Stomach (tissue), 9 donors: ENCODE results near the gene UBE2L5. TPM values are rescaled to one million over a fixed set of nuclear protein-coding genes. Genes with fewer than 3 reads are reported as not detected.
A peak's percentile ranks its signal among the peaks of the same experiment; 100 is the strongest.

Experiments
- DNase-seq, 2 donors: peaks; one replicate each; pipeline versions ENCODE4 v3.0.0 to v3.0.0-alpha.2; 2013 to 2019
- H3K27ac ChIP-seq, 5 donors: fragments of 200-600 bp in 4 of 5; sonication (generic) in 4 of 5; one replicate each; pipeline ENCODE4 v1.5.1; 2013 to 2019; ENCODE audit warnings: mild to moderate bottlenecking in 1 of 5, moderate library complexity in 1 of 5
- H3K27me3 ChIP-seq, 3 donors: fragments of 200-600 bp; sonication (generic); one replicate each; pipeline ENCODE4 v1.5.1; 2017 to 2019; ENCODE audit warnings: mixed run types in 1 of 3
- H3K36me3 ChIP-seq, 4 donors: fragments of 200-600 bp; sonication (generic); 1 replicate in 3 of 4; 2 replicates in 1 of 4; pipeline ENCODE4 v1.5.1; 2016 to 2019
- H3K4me1 ChIP-seq, 4 donors: fragments of 200-600 bp; sonication (generic); one replicate each; pipeline ENCODE4 v1.5.1; 2016 to 2019
- H3K4me3 ChIP-seq, 4 donors: fragments of 200-600 bp; sonication (generic) in 3 of 4; one replicate each; pipeline ENCODE4 v1.5.1; 2016 to 2019; ENCODE audit warnings: mild to moderate bottlenecking in 1 of 4
- H3K9me3 ChIP-seq, 4 donors: fragments of 200-600 bp; sonication (generic); one replicate each; pipeline ENCODE4 v1.5.1; 2016 to 2019
- EP300 ChIP-seq: sonication (generic); formaldehyde crosslinking; IDR thresholded peaks from one replicate; pipeline ENCODE4 v1.6.1; 2017; ENCODE audit warnings: antibody characterized with exemption
- POLR2A ChIP-seq, 4 donors: fragments of 450-650 bp; IDR thresholded peaks; one replicate each; pipeline ENCODE4 v1.6.1; 2016; ENCODE audit warnings: antibody characterized with exemption in 4 of 4, control low read depth in 2 of 4, mild to moderate bottlenecking in 1 of 4, moderate library complexity in 1 of 4
- POLR2AphosphoS5 ChIP-seq, 3 donors: sonication (generic); formaldehyde crosslinking; IDR thresholded peaks; one replicate each; pipeline ENCODE4 v1.6.1; 2016; ENCODE audit warnings: antibody characterized with exemption in 3 of 3
- WGBS, 5 donors: extraction: QIAGEN DNeasy Blood & Tissue Kit in 3 of 5; methylation state at CpG; one replicate each; pipeline versions ENCODE4 v1.1.5 to v1.1.7; 2013 to 2018; 5-methylcytosine and 5-hydroxymethylcytosine counted together
- intact Hi-C: fragments of 100-400 bp; cut with DNase I; formaldehyde crosslinking; loops from one replicate; pipeline ENCODE4 v1.15.1; 2023; ENCODE audit warnings: low total_unique reads
- polyA plus RNA-seq, 3 donors: library from polyadenylated mRNA; stranded (reverse); fragments of 200-250 nt; gene quantifications; one replicate each; pipeline ENCODE4 v1.2.3, GENCODE V29; 2013
- total RNA-seq, 5 donors: library from RNA; depleted of rRNA; stranded (reverse); fragments of >200 nt; gene quantifications; one replicate each; pipeline versions ENCODE4 v1.1.0 to v1.2.3, GENCODE V29; 2014 to 2016
- TF ChIP-seq, protein P1 (sequence below), 7 experiments: fragments of 450-650 bp in 4 of 7; fragments of 200-600 bp in 3 of 7; sonication (generic) in 3 of 7; IDR thresholded peaks; one replicate each; pipeline ENCODE4 v1.5.1; 2016 to 2019; ENCODE audit warnings: antibody characterized with exemption in 7 of 7, control low read depth in 2 of 7, mild to moderate bottlenecking in 1 of 7
- donor health status: healthy with polysubstance abuse.
- donor health status: Bipolar disorder and iron deficiency.
- donor health status: healthy.

The UBE2L5 gene
- total and polyA plus RNA-seq, 8 donors: not detected

- Histone ChIP-seq H3K9me3 (no peaks in the 10 kb centered on the region), H3K4me3 (peak overlapping the region; percentile 47 to 63 (median 50)), H3K36me3 (no peaks in the 10 kb centered on the region), H3K27ac (peak overlapping the region; percentile 75 to 100 (median 95)), H3K4me1 (peaks cover 0 to 18% (median 9%) of the 10 kb centered on the region in 4 donors), H3K27me3 (no peaks in the 10 kb centered on the region)
- DNase-seq: no peak
- peak in 1 of 3 donors; percentile 3 for TF ChIP-seq POLR2AphosphoS5 (IDR thresholded peaks at IDR 0.05)
- TF ChIP-seq EP300: no peak
- TF ChIP-seq, protein P1, sequence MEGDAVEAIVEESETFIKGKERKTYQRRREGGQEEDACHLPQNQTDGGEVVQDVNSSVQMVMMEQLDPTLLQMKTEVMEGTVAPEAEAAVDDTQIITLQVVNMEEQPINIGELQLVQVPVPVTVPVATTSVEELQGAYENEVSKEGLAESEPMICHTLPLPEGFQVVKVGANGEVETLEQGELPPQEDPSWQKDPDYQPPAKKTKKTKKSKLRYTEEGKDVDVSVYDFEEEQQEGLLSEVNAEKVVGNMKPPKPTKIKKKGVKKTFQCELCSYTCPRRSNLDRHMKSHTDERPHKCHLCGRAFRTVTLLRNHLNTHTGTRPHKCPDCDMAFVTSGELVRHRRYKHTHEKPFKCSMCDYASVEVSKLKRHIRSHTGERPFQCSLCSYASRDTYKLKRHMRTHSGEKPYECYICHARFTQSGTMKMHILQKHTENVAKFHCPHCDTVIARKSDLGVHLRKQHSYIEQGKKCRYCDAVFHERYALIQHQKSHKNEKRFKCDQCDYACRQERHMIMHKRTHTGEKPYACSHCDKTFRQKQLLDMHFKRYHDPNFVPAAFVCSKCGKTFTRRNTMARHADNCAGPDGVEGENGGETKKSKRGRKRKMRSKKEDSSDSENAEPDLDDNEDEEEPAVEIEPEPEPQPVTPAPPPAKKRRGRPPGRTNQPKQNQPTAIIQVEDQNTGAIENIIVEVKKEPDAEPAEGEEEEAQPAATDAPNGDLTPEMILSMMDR (IDR thresholded peaks at IDR 0.05): peak in 2 of 7 experiments; percentile 15 to 22
- TF ChIP-seq POLR2A (IDR thresholded peaks at IDR 0.05): no peak
- 0 to 2% (median 0%) methylated on average over 7 of the region's 7 CpGs for WGBS, 5 donors
- intact Hi-C loops: no loop called here
Measured at GRCh38 chr13:30394751-30395191, 27.5 kb upstream of the UBE2L5 start.

DNA sequence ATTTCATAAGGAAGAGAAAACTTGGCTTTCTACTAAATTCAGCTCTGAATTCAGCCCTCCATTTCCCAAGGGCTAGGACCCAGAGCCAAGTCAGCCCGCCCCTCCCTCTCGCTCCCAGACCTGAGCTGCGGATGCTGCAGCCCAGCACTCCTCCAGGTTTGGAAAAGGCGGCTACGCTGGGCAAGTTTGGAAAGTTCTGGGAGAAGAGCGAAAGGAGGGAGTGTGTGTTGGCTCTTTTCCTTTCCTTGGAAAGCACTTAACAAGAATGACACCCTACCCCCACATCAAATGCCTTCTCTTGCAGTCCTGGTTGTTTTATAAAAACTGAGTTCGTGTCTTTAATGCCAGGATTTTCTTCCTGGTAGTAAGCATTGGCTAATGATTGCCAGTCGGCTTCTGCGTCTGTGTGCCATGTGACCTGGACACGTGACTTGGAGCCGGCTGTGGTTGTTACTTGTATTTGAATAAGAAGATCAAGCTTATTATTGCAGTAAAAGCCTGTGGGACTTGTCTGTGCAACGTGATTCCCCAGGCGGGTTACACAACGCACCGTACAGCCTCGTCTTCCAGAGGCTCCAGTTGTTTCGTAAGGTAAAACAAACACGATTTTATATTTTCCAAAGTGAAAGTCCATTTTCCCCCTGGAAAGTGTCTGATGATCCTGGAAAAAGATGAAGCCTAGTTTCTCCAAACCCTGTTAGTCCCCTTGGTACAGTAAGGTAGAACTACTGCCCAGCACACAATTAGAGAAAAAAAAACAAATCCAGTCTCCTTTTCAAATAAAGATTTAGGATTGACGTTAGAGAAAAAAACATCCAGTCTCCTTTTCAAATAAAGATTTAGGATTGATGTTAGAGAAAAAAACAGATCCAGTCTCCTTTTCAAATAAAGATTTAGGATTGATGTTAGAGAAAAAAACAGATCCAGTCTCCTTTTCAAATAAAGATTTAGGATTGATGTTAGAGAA, 26.8 kb upstream of the UBE2L5 start:
- H3K4me3 ChIP-seq: peak overlapping the region; percentile 47 to 63 (median 50)
- H3K9me3 ChIP-seq: no peaks in the 10 kb centered on the region
- no peaks in the 10 kb centered on the region for H3K36me3 ChIP-seq
- peaks cover 0 to 15% (median 7%) of the 10 kb centered on the region in 4 donors for H3K4me1 ChIP-seq
- intact Hi-C loops: no loop called here
- peak overlapping the region; percentile 75 to 100 (median 95) for H3K27ac ChIP-seq
- TF ChIP-seq POLR2AphosphoS5 (IDR thresholded peaks at IDR 0.05) (peak; percentile 88 to 90 (median 88)), EP300 (no peak), POLR2A (IDR thresholded peaks at IDR 0.05) (peak in 2 of 4 donors; percentile 25 to 59)
- TF ChIP-seq, protein P1 (IDR thresholded peaks at IDR 0.05): peak in 1 of 7 experiments; percentile 0
- 1 to 2% (median 2%) methylated on average over 19 of the region's 19 CpGs for WGBS, 5 donors
- H3K27me3 ChIP-seq: no peaks in the 10 kb centered on the region
- DNase-seq: peak; percentile 95 to 97

DNA sequence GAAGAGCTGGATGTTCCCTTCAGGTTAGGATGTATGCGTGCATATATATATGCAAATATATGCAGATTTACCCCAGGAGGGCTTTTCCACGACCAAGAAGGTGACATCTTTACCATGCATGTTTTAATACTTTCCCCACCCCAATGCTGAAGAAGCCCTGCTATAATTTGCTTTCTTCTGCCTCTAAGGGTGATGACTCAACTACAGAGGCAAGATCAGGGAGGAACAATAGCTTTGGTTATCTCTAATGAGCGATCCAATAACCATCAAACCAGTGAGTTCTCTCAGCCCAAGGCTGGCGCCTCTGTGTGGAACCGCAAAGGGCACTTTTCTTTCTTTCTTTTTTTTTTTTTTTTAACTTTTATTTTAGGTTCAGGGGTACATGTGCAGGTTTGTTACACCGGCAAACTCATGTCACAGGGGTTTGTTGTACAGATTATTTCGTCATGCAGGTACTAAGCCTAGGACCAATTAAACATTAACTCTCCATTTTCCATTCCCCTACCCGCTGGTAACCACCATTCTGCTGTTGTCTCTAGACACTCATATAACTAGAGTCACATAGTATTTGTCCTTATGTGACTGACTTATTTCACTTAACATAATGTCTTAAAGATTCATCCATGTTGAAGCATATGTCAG, 25.7 kb upstream of the UBE2L5 start:
- DNase-seq: no peak
- Histone ChIP-seq H3K27me3 (no peaks in the 10 kb centered on the region), H3K9me3 (no peaks in the 10 kb centered on the region), H3K4me3 (no peak overlapping the region), H3K36me3 (no peaks in the 10 kb centered on the region), H3K27ac (peak overlapping the region in 3 of 5 donors; percentile 94 to 100 (median 95)), H3K4me1 (peaks cover 0 to 15% (median 7%) of the 10 kb centered on the region in 4 donors)
- 62 to 71% (median 66%) methylated on average over 8 of the region's 8 CpGs for WGBS, 5 donors
- intact Hi-C loops: no loop called here
- TF ChIP-seq EP300 (no peak), POLR2AphosphoS5 (IDR thresholded peaks at IDR 0.05) (no peak), POLR2A (IDR thresholded peaks at IDR 0.05) (no peak)
- TF ChIP-seq, protein P1 (IDR thresholded peaks at IDR 0.05): no peak

- H3K27me3 ChIP-seq: no peaks in the 10 kb centered on the region
- DNase-seq: no peak
- peak overlapping the region in 2 of 5 donors; percentile 2 to 9 for H3K27ac ChIP-seq
- no peaks in the 10 kb centered on the region for H3K36me3 ChIP-seq
- no peaks in the 10 kb centered on the region for H3K9me3 ChIP-seq
- H3K4me1 ChIP-seq: peaks cover 0 to 15% (median 7%) of the 10 kb centered on the region in 4 donors
- intact Hi-C loops: no loop called here
- TF ChIP-seq POLR2A (IDR thresholded peaks at IDR 0.05) (no peak), POLR2AphosphoS5 (IDR thresholded peaks at IDR 0.05) (no peak), EP300 (no peak)
- TF ChIP-seq, protein P1 (IDR thresholded peaks at IDR 0.05): no peak
- 70 to 81% (median 78%) methylated on average over 7 of the region's 7 CpGs for WGBS, 5 donors
- H3K4me3 ChIP-seq: no peak overlapping the region
Measured at GRCh38 chr13:30398601-30399072, 23.7 kb upstream of the UBE2L5 start.
